Fibroblast of lung (primary cell): Measurements from ENCODE around the gene MYO10.

ENCODE experiments used
- EZH2 ChIP-seq: IDR thresholded peaks from 2 replicates; pipeline ENCODE4 v1.5.1; 2012; ENCODE audit warnings: low read length, control low read depth, mild to moderate bottlenecking; ENCODE audit errors: missing control alignments
- TF ChIP-seq, protein P1 (sequence below), 2 donors: IDR thresholded peaks in 1 of 2; conservative IDR thresholded peaks in 1 of 2; 1 replicate in 1 of 2; 2 replicates in 1 of 2; pipeline ENCODE4 v1.5.1; 2011 to 2012; ENCODE audit warnings: low read length in 2 of 2, control low read depth in 1 of 2, inconsistent platforms in 1 of 2, low read depth in 1 of 2, mild to moderate bottlenecking in 1 of 2

DNA sequence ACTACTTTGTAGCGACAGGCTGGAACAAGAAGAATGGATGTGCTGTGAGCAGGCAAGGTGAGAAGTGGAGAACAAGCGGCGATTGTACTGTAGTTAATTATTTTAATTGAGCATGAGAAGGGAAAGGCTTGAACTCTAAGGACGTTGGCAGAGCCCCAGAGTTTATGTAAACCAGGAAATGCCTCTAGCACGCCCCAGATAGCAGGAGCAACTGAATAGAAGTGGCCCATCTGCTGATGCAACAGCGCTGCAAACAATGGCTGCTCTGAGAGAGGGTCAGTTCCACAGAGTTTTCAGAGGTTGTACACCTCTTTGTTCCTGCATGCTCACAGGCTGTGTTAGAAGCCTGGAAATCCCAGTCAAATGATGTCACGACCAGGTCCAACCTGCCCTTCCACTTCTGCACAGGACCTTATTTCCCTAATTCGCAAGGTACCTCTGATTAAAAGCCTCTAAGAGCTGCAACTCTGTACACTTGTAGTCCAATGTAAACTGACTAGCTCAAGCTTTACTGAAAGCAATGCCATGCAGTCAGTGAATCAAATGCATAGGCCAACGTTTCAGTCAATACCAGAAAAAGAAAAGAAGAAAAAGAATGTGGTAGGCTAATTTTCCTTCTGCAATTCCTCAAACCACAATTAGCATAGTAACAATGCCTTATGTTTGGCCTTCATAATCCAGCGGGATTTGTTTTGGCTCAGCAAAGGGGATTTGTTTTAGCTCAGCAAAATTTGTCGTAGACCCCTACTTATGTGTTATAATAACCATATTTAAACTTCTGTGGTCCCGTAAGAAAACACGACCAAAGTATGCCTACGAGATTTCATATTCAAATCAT, 199.7 kb downstream of the MYO10 start:
- TF ChIP-seq, protein P1, sequence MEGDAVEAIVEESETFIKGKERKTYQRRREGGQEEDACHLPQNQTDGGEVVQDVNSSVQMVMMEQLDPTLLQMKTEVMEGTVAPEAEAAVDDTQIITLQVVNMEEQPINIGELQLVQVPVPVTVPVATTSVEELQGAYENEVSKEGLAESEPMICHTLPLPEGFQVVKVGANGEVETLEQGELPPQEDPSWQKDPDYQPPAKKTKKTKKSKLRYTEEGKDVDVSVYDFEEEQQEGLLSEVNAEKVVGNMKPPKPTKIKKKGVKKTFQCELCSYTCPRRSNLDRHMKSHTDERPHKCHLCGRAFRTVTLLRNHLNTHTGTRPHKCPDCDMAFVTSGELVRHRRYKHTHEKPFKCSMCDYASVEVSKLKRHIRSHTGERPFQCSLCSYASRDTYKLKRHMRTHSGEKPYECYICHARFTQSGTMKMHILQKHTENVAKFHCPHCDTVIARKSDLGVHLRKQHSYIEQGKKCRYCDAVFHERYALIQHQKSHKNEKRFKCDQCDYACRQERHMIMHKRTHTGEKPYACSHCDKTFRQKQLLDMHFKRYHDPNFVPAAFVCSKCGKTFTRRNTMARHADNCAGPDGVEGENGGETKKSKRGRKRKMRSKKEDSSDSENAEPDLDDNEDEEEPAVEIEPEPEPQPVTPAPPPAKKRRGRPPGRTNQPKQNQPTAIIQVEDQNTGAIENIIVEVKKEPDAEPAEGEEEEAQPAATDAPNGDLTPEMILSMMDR (conservative IDR thresholded peaks at IDR 0.05 in 1 of 2, IDR thresholded peaks at IDR 0.05 in 1 of 2; ENCODE audit: low read depth in 1 of 2, low read length in 2 of 2): no peak
- TF ChIP-seq EZH2: no peak
